A549 (cell line): Measurements from ENCODE around the gene NUP210. TPM values are rescaled to one million over a fixed set of nuclear protein-coding genes. Genes with fewer than 3 reads are reported as not detected.

Source experiments
- ATAC-seq, 2 experiments: fragments of 200-7000 bp in 1 of 2; fragments of >200 bp in 1 of 2; cut with Nextera tagmentation in 1 of 2; cut with Tn5 transposase in 1 of 2; 3 replicates each; pipeline versions ENCODE4 v1.8.0 to v1.9.1; 2018 to 2020; ENCODE audit warnings: mild to moderate bottlenecking in 1 of 2, moderate library complexity in 1 of 2
- CTCF ChIA-PET: fragments of 300-600 bp; sonication (Branson Sonifier 250); formaldehyde crosslinking; extraction: SDS; loops from one replicate; lab custom pipeline; 2021; ENCODE audit warnings: antibody characterized with exemption, inconsistent platforms; lab: Yijun Ruan, JAX
- POLR2A ChIA-PET: fragments of 350-600 bp; formaldehyde crosslinking; extraction: SDS; loops from one replicate; lab custom pipeline; 2021; ENCODE audit warnings: antibody characterized with exemption, inconsistent platforms; lab: Yijun Ruan, JAX
- DNase-seq, 2 experiments: peaks; one replicate each; pipeline versions ENCODE4 v3.0.0 to v3.0.0-alpha.2; 2011 to 2016; ENCODE audit warnings: low read depth in 1 of 2, low spot score in 1 of 2
- FAIRE-seq: peaks from 2 replicates; lab custom pipeline; 2011; peaks lifted over from hg19 to GRCh38; lab: Jason Lieb, UNC
- H3K27ac ChIP-seq, 2 experiments: fragments of >200 bp; sonication (Bioruptor Twin); formaldehyde crosslinking; 3 replicates each; pipeline ENCODE4 v1.5.1; 2016 to 2017
- H3K4me1 ChIP-seq: fragments of >200 bp; sonication (Bioruptor Twin); formaldehyde crosslinking; 3 replicates; pipeline ENCODE4 v1.6.1; 2016
- H3K4me2 ChIP-seq: fragments of >200 bp; sonication (Bioruptor Twin); formaldehyde crosslinking; 3 replicates; pipeline ENCODE4 v1.6.1; 2016
- H3K4me3 ChIP-seq: fragments of >200 bp; sonication (Bioruptor Twin); formaldehyde crosslinking; 3 replicates; pipeline ENCODE4 v1.5.1; 2016
- H3K9me3 ChIP-seq: fragments of >200 bp; sonication (Bioruptor Twin); formaldehyde crosslinking; 3 replicates; pipeline ENCODE4 v1.6.1; 2016
- BHLHE40 ChIP-seq: IDR thresholded peaks from 2 replicates; pipeline ENCODE4 v1.6.1; 2012; ENCODE audit warnings: low read depth, low read length, inconsistent platforms
- CBX8 ChIP-seq: fragments of 200-600 bp; sonication (generic); IDR thresholded peaks from 2 replicates; pipeline ENCODE4 v1.6.1; 2016
- CHD2 ChIP-seq: fragments of 150-350 bp; IDR thresholded peaks from 2 replicates; pipeline ENCODE4 v1.6.1; 2014; ENCODE audit warnings: low read length; ENCODE audit not compliant: partially characterized antibody
- CHD4 ChIP-seq: fragments of 200-600 bp; sonication (generic); IDR thresholded peaks from 2 replicates; pipeline ENCODE4 v1.6.1; 2016; ENCODE audit warnings: antibody characterized with exemption, mild to moderate bottlenecking, borderline replicate concordance
- EHMT2 ChIP-seq: fragments of 200-600 bp; sonication (generic); IDR thresholded peaks from 2 replicates; pipeline ENCODE4 v1.6.1; 2016; ENCODE audit warnings: antibody characterized with exemption, low read depth, mild to moderate bottlenecking, moderate library complexity
- ESRRA ChIP-seq: fragments of 150-350 bp; IDR thresholded peaks from 2 replicates; pipeline ENCODE4 v1.6.1; 2014; ENCODE audit warnings: mild to moderate bottlenecking, low read length, borderline replicate concordance
- FOXS1 ChIP-seq: fragments of 250-450 bp; sonication (Bioruptor Pico); IDR thresholded peaks from 2 replicates; pipeline ENCODE4 v1.5.0; 2020; ENCODE audit warnings: mild to moderate bottlenecking, moderate library complexity
- HDAC2 ChIP-seq: fragments of 200-600 bp; sonication (generic); IDR thresholded peaks from 2 replicates; pipeline ENCODE4 v1.6.1; 2016
- HEYL ChIP-seq: fragments of 250-450 bp; sonication (Bioruptor Pico); IDR thresholded peaks from 2 replicates; pipeline ENCODE4 v1.8.0; 2021; ENCODE audit warnings: mild to moderate bottlenecking, moderate library complexity
- HOXA7 ChIP-seq: fragments of 250-450 bp; sonication (Bioruptor Pico); IDR thresholded peaks from 2 replicates; pipeline ENCODE4 v1.5.0; 2020; ENCODE audit warnings: mild to moderate bottlenecking, moderate library complexity
- HOXB5 ChIP-seq: fragments of 250-450 bp; sonication (Bioruptor Pico); IDR thresholded peaks from 2 replicates; pipeline ENCODE4 v1.5.0; 2020; ENCODE audit warnings: mild to moderate bottlenecking, moderate library complexity
- JUNB ChIP-seq: fragments of >200 bp; sonication (Bioruptor Twin); formaldehyde crosslinking; IDR thresholded peaks from 2 replicates; pipeline ENCODE4 v1.6.1; 2016
- NR3C1 ChIP-seq: fragments of >200 bp; sonication (Bioruptor Twin); formaldehyde crosslinking; IDR thresholded peaks from 3 replicates; pipeline ENCODE4 v1.6.1; 2017
- POLR2A ChIP-seq: IDR thresholded peaks from 2 replicates; pipeline ENCODE4 v1.6.1; 2012; ENCODE audit warnings: mild to moderate bottlenecking, low read length
- RAD21 ChIP-seq, 2 experiments: fragments of >200 bp in 1 of 2; sonication (Bioruptor Twin) in 1 of 2; formaldehyde crosslinking in 1 of 2; IDR thresholded peaks in 1 of 2; conservative IDR thresholded peaks in 1 of 2; 2 replicates in 1 of 2; 3 replicates in 1 of 2; pipeline ENCODE4 v1.6.1; 2012 to 2018; ENCODE audit warnings: inconsistent platforms in 1 of 2
- RFX5 ChIP-seq: fragments of 450-650 bp; IDR thresholded peaks from 2 replicates; pipeline ENCODE4 v1.7.1; 2014; ENCODE audit warnings: antibody characterized with exemption, mild to moderate bottlenecking, moderate library complexity
- RNF2 ChIP-seq: fragments of 200-600 bp; sonication (generic); IDR thresholded peaks from 2 replicates; pipeline ENCODE4 v1.6.1; 2016; ENCODE audit warnings: low read depth, mild to moderate bottlenecking, antibody characterized with exemption, moderate library complexity, borderline replicate concordance
- SMC3 ChIP-seq: fragments of >200 bp; sonication (Bioruptor Twin); formaldehyde crosslinking; IDR thresholded peaks from 3 replicates; pipeline ENCODE4 v1.6.1; 2018; ENCODE audit warnings: inconsistent platforms
- ZFP36 ChIP-seq: fragments of 450-650 bp; IDR thresholded peaks from 2 replicates; pipeline ENCODE4 v1.6.1; 2014; ENCODE audit warnings: borderline replicate concordance; ENCODE audit not compliant: partially characterized antibody
- ZSCAN20 ChIP-seq: fragments of 250-450 bp; sonication (Bioruptor Pico); IDR thresholded peaks from 2 replicates; pipeline ENCODE4 v1.8.0; 2022; ENCODE audit warnings: mild to moderate bottlenecking, moderate library complexity
- WGBS: methylation state at CpG from one replicate; pipeline ENCODE4 v1.1.6; 2017; ENCODE audit errors: missing lambda C conversion rate; 5-methylcytosine and 5-hydroxymethylcytosine counted together
- polyA plus RNA-seq, 4 experiments: library from polyadenylated mRNA; depleted of rRNA in 3 of 4; stranded (reverse); fragments of >200 nt; fragmentation: RNase III in 1 of 4; extraction: RNeasy Plus Mini Kit Qiagen cat#74134 plus additional on column Dnase treatment in 1 of 4; gene quantifications; 2 replicates in 3 of 4; 3 replicates in 1 of 4; pipeline ENCODE4 v1.2.3, GENCODE V29; 2011 to 2017
- TF ChIP-seq, protein P1 (sequence below): fragments of >200 bp; sonication (Bioruptor Twin); formaldehyde crosslinking; IDR thresholded peaks from 3 replicates; pipeline ENCODE4 v1.5.1; 2016
- TF ChIP-seq, protein P2 (sequence below): fragments of 250-450 bp; sonication (Bioruptor Pico); IDR thresholded peaks from 2 replicates; pipeline ENCODE4 v1.5.0; 2021; ENCODE audit warnings: mild to moderate bottlenecking, moderate library complexity, borderline replicate concordance
- TF ChIP-seq, protein P3 (sequence below): fragments of >200 bp; sonication (Bioruptor Twin); formaldehyde crosslinking; IDR thresholded peaks from 3 replicates; pipeline ENCODE4 v1.6.1; 2016

Gene NUP210
- polyA plus RNA-seq, 2 of the 4 experiments (the other 2 are of a cell fraction): 25.7 to 28.1 TPM

DNA sequence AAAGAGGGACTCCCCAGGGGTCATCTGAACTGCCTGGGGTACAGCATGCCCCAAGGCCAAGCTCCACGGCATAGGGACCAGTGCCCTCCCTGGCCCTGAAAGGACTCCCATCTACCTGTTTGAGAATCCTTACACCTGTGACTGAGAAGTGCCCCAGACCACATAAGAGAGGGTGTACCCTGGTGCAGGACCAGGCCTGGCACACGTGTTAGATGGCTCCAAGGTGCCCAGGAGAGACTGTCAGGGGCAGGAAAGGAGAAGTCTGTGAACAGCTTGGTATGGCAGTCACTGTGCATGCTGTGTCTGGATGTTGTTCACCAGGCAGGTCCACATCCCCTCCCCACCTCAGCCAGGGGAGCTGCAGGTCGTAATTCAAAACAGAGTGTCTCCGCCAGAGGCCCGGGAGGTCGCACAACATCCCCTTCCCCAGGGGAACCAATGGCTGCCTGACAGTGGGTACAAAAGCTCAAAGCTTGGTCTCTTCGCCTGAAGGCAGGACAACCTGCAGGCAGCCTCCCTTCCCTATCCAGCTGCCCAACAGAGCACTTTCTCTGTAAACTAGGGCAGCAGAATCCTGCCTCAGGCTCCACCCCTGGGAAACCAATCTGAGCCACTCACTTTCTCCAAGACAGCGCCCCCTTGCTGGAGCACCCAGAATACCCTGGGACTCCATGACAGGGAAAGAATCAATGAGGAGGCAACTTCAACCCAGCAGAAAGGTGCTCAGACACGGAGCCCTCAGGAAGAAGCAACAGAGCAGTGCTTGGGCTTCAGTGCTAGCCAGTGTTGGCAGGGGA, 3.9 kb downstream of the NUP210 start:
- peaks cover 33% of the 10 kb centered on the region for H3K4me1 ChIP-seq
- FAIRE-seq (no peak), ATAC-seq (no peak), DNase-seq (peak in 1 of 2 experiments; percentile 11)
- no peak overlapping the region for H3K4me2 ChIP-seq
- 92% methylated on average over 6 of the region's 9 CpGs for WGBS
- no peak overlapping the region for H3K4me3 ChIP-seq
- no peaks in the 10 kb centered on the region for H3K9me3 ChIP-seq
- POLR2A ChIA-PET: no interaction called here
- H3K27ac ChIP-seq: no peak overlapping the region
- CTCF ChIA-PET: interaction anchor here (0.6 to 5.1 kb wide), 9 partner anchors 9 to 324 kb away, joined by 3 to 36 read pairs (median 4); no protein-coding TSS in a partner anchor
- no peak for TF ChIP-seq RNF2
- TF ChIP-seq, protein P1, sequence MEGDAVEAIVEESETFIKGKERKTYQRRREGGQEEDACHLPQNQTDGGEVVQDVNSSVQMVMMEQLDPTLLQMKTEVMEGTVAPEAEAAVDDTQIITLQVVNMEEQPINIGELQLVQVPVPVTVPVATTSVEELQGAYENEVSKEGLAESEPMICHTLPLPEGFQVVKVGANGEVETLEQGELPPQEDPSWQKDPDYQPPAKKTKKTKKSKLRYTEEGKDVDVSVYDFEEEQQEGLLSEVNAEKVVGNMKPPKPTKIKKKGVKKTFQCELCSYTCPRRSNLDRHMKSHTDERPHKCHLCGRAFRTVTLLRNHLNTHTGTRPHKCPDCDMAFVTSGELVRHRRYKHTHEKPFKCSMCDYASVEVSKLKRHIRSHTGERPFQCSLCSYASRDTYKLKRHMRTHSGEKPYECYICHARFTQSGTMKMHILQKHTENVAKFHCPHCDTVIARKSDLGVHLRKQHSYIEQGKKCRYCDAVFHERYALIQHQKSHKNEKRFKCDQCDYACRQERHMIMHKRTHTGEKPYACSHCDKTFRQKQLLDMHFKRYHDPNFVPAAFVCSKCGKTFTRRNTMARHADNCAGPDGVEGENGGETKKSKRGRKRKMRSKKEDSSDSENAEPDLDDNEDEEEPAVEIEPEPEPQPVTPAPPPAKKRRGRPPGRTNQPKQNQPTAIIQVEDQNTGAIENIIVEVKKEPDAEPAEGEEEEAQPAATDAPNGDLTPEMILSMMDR: peak; percentile 17; the same call in 1 of the 3 replicates

DNA sequence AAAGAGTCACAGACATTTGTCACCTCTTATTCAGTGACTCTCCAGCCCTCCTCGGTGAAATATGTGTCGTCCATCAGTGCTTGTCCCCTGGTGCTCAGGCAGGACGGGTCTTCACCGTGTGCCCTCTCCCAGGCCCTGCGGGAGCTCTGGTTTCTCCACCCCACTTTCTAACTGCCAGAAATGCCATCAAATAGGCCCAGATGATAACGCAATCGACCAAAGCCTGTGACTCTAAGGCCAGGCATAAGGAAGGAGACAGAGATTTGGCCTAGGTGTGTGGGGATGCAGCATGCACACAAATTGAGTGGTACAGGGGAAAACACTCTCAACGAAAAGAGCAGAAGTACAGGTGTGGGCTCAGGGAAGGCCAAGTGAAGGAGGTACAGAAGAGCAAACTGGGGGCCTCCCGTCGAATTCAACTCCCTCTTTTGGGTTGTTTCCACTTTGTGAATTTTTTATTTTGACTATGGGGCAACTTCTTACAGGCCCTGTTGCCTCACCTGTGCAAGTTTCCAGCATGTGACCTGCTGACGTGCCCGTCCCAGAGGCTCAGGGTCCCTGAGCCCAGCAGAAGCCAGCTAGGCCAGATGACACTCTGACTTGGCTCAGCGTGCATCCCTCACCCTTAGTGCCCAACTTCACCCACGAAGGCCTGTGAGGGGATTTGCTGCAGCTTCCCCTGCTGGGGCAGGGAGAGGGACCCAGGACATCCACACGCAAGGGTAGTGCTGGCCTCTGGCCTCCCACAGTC, 4.7 kb downstream of the NUP210 start:
- WGBS: 91% methylated on average over 13 of the region's 15 CpGs
- peak overlapping the region in 1 of 2 experiments; percentile 61; a peak in 1 of 6 replicates for H3K27ac ChIP-seq
- CTCF ChIA-PET: interaction anchor here (0.7 to 2.7 kb wide), 5 partner anchors 10 to 323 kb away, joined by 3 to 11 read pairs (median 4); no protein-coding TSS in a partner anchor
- no peak for TF ChIP-seq FOXS1 (CRISPR knock-in tag)
- no peak for TF ChIP-seq NR3C1
- TF ChIP-seq HOXA7: no peak
- TF ChIP-seq CHD2: no peak
- TF ChIP-seq POLR2A: no peak
- no peak for TF ChIP-seq ESRRA
- no peak for TF ChIP-seq RFX5
- no peak for TF ChIP-seq RNF2
- no peak for TF ChIP-seq HEYL (CRISPR knock-in tag)
- no peak for TF ChIP-seq EHMT2
- TF ChIP-seq, protein P2, sequence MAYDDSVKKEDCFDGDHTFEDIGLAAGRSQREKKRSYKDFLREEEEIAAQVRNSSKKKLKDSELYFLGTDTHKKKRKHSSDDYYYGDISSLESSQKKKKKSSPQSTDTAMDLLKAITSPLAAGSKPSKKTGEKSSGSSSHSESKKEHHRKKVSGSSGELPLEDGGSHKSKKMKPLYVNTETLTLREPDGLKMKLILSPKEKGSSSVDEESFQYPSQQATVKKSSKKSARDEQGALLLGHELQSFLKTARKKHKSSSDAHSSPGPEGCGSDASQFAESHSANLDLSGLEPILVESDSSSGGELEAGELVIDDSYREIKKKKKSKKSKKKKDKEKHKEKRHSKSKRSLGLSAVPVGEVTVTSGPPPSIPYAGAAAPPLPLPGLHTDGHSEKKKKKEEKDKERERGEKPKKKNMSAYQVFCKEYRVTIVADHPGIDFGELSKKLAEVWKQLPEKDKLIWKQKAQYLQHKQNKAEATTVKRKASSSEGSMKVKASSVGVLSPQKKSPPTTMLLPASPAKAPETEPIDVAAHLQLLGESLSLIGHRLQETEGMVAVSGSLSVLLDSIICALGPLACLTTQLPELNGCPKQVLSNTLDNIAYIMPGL (CRISPR knock-in tag): no peak
- TF ChIP-seq, all 56 proteins: peak for 0
- Histone ChIP-seq H3K9me3 (no peaks in the 10 kb centered on the region), H3K4me2 (no peak overlapping the region), H3K4me1 (peaks cover 28% of the 10 kb centered on the region), H3K4me3 (no peak overlapping the region)
- POLR2A ChIA-PET: no interaction called here
- no peak for ATAC-seq
- DNase-seq: no peak
- FAIRE-seq: no peak

DNA sequence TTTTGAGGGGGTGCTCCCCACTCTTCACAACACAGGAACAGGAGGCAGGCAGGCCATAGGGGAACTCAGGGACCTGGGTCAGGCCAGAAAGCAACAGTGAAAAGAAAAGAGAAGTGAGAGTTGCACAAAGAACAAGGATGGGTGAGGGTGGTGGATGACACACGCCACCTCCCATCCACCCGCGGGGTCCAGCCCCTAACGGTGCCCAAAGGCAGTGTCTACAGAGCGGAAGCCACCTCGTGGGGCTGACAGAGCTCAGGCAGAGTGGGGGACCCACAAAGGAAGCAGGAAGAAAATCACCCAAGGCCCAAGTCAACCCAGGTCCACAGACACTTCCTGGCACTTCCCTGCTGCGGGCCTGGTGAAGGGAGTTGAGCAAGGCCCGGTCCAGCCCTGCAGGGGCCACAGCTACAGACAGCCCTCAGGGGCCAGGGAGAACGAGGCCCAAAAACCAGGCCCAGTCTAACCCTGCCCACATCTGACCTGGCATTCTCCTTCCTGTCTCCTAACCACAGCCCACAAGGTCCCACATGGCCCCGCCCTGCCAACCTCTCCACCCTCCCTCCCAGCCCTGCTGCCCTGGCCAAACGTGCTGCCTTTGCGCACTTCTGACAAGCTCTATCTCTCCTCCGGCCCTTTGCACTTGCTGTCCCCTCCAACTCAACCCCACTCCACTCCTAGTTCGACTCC, 5.9 kb downstream of the NUP210 start:
- H3K9me3 ChIP-seq: 0 out of 3 replicates have a peak, but pooled peaks cover under 1% of the 10 kb centered on the region
- WGBS: 77% methylated on average over 14 of the region's 14 CpGs
- peaks cover 28% of the 10 kb centered on the region for H3K4me1 ChIP-seq
- DNase-seq (no peak), FAIRE-seq (no peak), ATAC-seq (peak; percentile 35 to 68; a peak in 3 of 6 replicates)
- no peak overlapping the region for H3K4me3 ChIP-seq
- peak overlapping the region; percentile 24 to 61; a peak in 5 of 6 replicates for H3K27ac ChIP-seq
- H3K4me2 ChIP-seq: peak overlapping the region; percentile 51
- POLR2A ChIA-PET: no interaction called here
- CTCF ChIA-PET: no interaction called here
- no peak for TF ChIP-seq JUNB
- no peak for TF ChIP-seq NR3C1
- no peak for TF ChIP-seq ZSCAN20 (CRISPR knock-in tag)
- no peak for TF ChIP-seq CHD4
- no peak for TF ChIP-seq HOXB5
- no peak for TF ChIP-seq HEYL (CRISPR knock-in tag)
- TF ChIP-seq RAD21 (conservative IDR thresholded peaks at IDR 0.05 in 1 of 2, IDR thresholded peaks at IDR 0.05 in 1 of 2): no peak
- no peak for TF ChIP-seq BHLHE40
- TF ChIP-seq SMC3: no peak
- TF ChIP-seq, protein P3, sequence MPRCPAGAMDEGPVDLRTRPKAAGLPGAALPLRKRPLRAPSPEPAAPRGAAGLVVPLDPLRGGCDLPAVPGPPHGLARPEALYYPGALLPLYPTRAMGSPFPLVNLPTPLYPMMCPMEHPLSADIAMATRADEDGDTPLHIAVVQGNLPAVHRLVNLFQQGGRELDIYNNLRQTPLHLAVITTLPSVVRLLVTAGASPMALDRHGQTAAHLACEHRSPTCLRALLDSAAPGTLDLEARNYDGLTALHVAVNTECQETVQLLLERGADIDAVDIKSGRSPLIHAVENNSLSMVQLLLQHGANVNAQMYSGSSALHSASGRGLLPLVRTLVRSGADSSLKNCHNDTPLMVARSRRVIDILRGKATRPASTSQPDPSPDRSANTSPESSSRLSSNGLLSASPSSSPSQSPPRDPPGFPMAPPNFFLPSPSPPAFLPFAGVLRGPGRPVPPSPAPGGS: no peak
- TF ChIP-seq HDAC2: no peak
- no peak for TF ChIP-seq ZFP36
- TF ChIP-seq, protein P1: no peak
- no peak for TF ChIP-seq CBX8
- no peak for TF ChIP-seq CHD2
